HEK293 (cell line): Measurements from ENCODE around the gene SARM1.

Source experiments
- ATF2 ChIP-seq: fragments of 450-650 bp; formaldehyde crosslinking; IDR thresholded peaks from 2 replicates; pipeline ENCODE4 v1.5.1; 2016; ENCODE audit warnings: missing biosample characterization, missing genetic modification characterization, low read depth
- GLI2 ChIP-seq: fragments of 450-650 bp; formaldehyde crosslinking; IDR thresholded peaks from 2 replicates; pipeline ENCODE4; 2017; ENCODE audit warnings: missing biosample characterization, missing genetic modification characterization, low read depth, borderline replicate concordance
- KLF1 ChIP-seq: fragments of 450-650 bp; formaldehyde crosslinking; IDR thresholded peaks from 2 replicates; pipeline ENCODE4 v1.5.1; 2016; ENCODE audit warnings: missing biosample characterization, missing genetic modification characterization
- SALL2 ChIP-seq: fragments of 450-650 bp; formaldehyde crosslinking; IDR thresholded peaks from 2 replicates; pipeline ENCODE4 v1.5.0; 2017; ENCODE audit warnings: missing biosample characterization, mild to moderate bottlenecking, missing genetic modification characterization, borderline replicate concordance
- SCRT2 ChIP-seq: fragments of 450-650 bp; formaldehyde crosslinking; IDR thresholded peaks from 2 replicates; pipeline ENCODE4 v1.5.1; 2016; ENCODE audit warnings: missing biosample characterization, missing genetic modification characterization
- TCF7L2 ChIP-seq: IDR thresholded peaks from 2 replicates; pipeline ENCODE4 v1.6.1; 2011; ENCODE audit warnings: low read depth, mild to moderate bottlenecking, inconsistent platforms, low read length, moderate library complexity, borderline replicate concordance
- TRIM28 ChIP-seq: IDR thresholded peaks from 2 replicates; pipeline ENCODE4 v1.6.1; 2011; ENCODE audit warnings: low read length, control low read depth, borderline replicate concordance
- TSHZ1 ChIP-seq: fragments of 450-650 bp; formaldehyde crosslinking; IDR thresholded peaks from 2 replicates; pipeline ENCODE4 v1.5.1; 2016; ENCODE audit warnings: missing biosample characterization, missing genetic modification characterization, borderline replicate concordance
- ZBTB6 ChIP-seq: fragments of 450-650 bp; formaldehyde crosslinking; IDR thresholded peaks from 2 replicates; pipeline ENCODE4 v1.5.1; 2017; ENCODE audit warnings: missing biosample characterization, missing genetic modification characterization
- ZFP69B ChIP-seq: fragments of 450-650 bp; formaldehyde crosslinking; IDR thresholded peaks from 2 replicates; pipeline ENCODE4 v1.5.1; 2016; ENCODE audit warnings: missing biosample characterization, missing genetic modification characterization
- ZNF10 ChIP-seq: fragments of 450-650 bp; formaldehyde crosslinking; IDR thresholded peaks from 2 replicates; pipeline ENCODE4 v1.5.1; 2017; ENCODE audit warnings: missing biosample characterization, missing genetic modification characterization
- ZNF121 ChIP-seq: fragments of 450-650 bp; formaldehyde crosslinking; IDR thresholded peaks from 2 replicates; pipeline ENCODE4 v1.5.1; 2016; ENCODE audit warnings: missing biosample characterization, missing genetic modification characterization
- ZNF138 ChIP-seq: fragments of 450-650 bp; formaldehyde crosslinking; IDR thresholded peaks from 2 replicates; pipeline ENCODE4 v1.5.1; 2016; ENCODE audit warnings: missing biosample characterization, missing genetic modification characterization, borderline replicate concordance
- ZNF324 ChIP-seq: fragments of 450-650 bp; formaldehyde crosslinking; IDR thresholded peaks from 2 replicates; pipeline ENCODE4 v1.5.1; 2016; ENCODE audit warnings: missing biosample characterization, missing genetic modification characterization
- ZNF362 ChIP-seq: fragments of 450-650 bp; formaldehyde crosslinking; IDR thresholded peaks from 2 replicates; pipeline ENCODE4 v1.5.1; 2016; ENCODE audit warnings: missing biosample characterization, missing genetic modification characterization
- ZNF48 ChIP-seq: fragments of 450-650 bp; formaldehyde crosslinking; IDR thresholded peaks from 2 replicates; pipeline ENCODE4 v1.5.1; 2016; ENCODE audit warnings: missing biosample characterization, missing genetic modification characterization
- ZNF610 ChIP-seq: fragments of 450-650 bp; formaldehyde crosslinking; IDR thresholded peaks from 2 replicates; pipeline ENCODE4 v1.5.1; 2016; ENCODE audit warnings: missing biosample characterization, missing genetic modification characterization, borderline replicate concordance
- ZNF621 ChIP-seq: fragments of 450-650 bp; formaldehyde crosslinking; IDR thresholded peaks from 2 replicates; pipeline ENCODE4 v1.5.1; 2017; ENCODE audit warnings: missing biosample characterization, missing genetic modification characterization
- ZNF664 ChIP-seq: fragments of 450-650 bp; formaldehyde crosslinking; IDR thresholded peaks from 2 replicates; pipeline ENCODE4 v1.5.1; 2016; ENCODE audit warnings: missing biosample characterization, missing genetic modification characterization
- ZNF768 ChIP-seq: fragments of 450-650 bp; formaldehyde crosslinking; IDR thresholded peaks from 2 replicates; pipeline ENCODE4 v1.5.1; 2018; ENCODE audit warnings: missing biosample characterization, mild to moderate bottlenecking, missing genetic modification characterization
- ZSCAN30 ChIP-seq: fragments of 450-650 bp; IDR thresholded peaks from 2 replicates; pipeline ENCODE4 v1.5.1; 2018; ENCODE audit warnings: missing biosample characterization, mild to moderate bottlenecking, missing genetic modification characterization, moderate library complexity
- TF ChIP-seq, protein P1 (sequence below): fragments of 450-650 bp; formaldehyde crosslinking; IDR thresholded peaks from 2 replicates; pipeline ENCODE4 v1.5.1; 2016; ENCODE audit warnings: missing biosample characterization, missing genetic modification characterization
- TF ChIP-seq, protein P2 (sequence below): fragments of 450-650 bp; formaldehyde crosslinking; IDR thresholded peaks from 2 replicates; pipeline ENCODE4 v1.5.1; 2017; ENCODE audit warnings: missing biosample characterization, missing genetic modification characterization
- TF ChIP-seq, protein P3 (sequence below): fragments of 450-650 bp; IDR thresholded peaks from 2 replicates; pipeline ENCODE4 v1.5.1; 2018; ENCODE audit warnings: missing biosample characterization, missing genetic modification characterization
- TF ChIP-seq, protein P4 (sequence below): fragments of 450-650 bp; formaldehyde crosslinking; IDR thresholded peaks from 2 replicates; pipeline ENCODE4 v1.5.1; 2016; ENCODE audit warnings: missing biosample characterization, missing genetic modification characterization

SARM1 gene

DNA sequence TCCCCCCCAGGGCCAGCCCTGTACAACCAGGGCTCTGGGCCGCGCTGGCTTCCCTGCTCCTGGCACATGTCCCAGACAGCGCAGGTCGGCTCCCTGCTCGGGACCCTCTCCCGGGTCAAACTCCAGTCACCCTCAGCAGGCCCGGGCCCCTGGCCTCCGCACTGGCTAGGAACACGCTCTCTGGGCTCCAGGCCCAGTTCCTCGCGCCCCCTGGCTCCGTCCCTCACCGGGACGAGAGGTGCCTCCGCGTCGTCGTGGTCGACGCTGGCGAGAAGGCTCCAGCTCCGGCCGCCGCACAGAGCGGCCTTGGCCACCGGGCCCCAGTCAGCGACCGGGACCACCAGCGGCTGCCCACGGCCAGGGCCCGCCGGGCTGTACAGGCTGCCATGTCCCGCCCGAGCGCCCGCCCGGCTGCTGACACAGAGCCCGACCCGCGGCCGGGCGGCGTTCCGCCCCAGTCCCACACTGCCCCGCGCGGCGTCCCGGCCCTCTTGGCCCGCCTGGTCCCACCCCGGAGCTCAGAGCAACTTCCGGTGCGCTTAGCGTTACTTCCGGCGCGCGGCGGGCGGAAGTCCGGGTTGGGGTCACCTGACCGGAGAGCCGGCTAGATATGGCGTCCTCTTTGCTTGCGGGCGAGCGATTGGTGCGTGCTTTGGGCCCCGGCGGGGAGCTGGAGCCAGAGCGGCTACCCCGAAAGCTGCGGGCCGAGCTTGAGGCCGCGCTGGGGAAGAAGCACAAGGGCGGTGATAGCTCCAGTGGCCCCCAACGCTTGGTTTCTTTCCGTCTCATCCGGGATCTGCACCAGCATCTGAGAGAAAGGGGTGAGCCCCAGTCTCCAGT, 14.2 kb upstream of the SARM1 start, which contains the start of gene POLDIP2 (continued):
- no peak for TF ChIP-seq ZNF610 (tag by site-specific recombination)
- TF ChIP-seq SCRT2 (tag by site-specific recombination), result no peak
- TF ChIP-seq ZFP69B (tag by site-specific recombination), result peak; percentile 86
- no peak for TF ChIP-seq ZBTB6 (tag by site-specific recombination)
- no peak for TF ChIP-seq ZNF664 (tag by site-specific recombination)
- TF ChIP-seq ZNF10 (tag by site-specific recombination), result no peak
- no peak for TF ChIP-seq ATF2 (tag by site-specific recombination)
- TF ChIP-seq TRIM28, result peak; percentile 55; the same call in 1 of the 2 replicates
- TF ChIP-seq ZNF362, result no peak
- TF ChIP-seq ZNF121 (tag by site-specific recombination), result 0 out of 2 replicates have a peak, but pooled peaks have one; percentile 19
- TF ChIP-seq TCF7L2, result no peak
- no peak for TF ChIP-seq ZNF48
- TF ChIP-seq, protein P1, sequence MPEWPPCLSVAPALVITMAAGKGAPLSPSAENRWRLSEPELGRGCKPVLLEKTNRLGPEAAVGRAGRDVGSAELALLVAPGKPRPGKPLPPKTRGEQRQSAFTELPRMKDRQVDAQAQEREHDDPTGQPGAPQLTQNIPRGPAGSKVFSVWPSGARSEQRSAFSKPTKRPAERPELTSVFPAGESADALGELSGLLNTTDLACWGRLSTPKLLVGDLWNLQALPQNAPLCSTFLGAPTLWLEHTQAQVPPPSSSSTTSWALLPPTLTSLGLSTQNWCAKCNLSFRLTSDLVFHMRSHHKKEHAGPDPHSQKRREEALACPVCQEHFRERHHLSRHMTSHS (tag by site-specific recombination), result 0 out of 2 replicates have a peak, but pooled peaks have one; percentile 22
- TF ChIP-seq ZNF138 (tag by site-specific recombination), result no peak
- no peak for TF ChIP-seq ZNF768
- peak; percentile 79; the same call in 1 of the 2 replicates for TF ChIP-seq ZSCAN30 (tag by site-specific recombination)
- no peak for TF ChIP-seq GLI2
- TF ChIP-seq, protein P2, sequence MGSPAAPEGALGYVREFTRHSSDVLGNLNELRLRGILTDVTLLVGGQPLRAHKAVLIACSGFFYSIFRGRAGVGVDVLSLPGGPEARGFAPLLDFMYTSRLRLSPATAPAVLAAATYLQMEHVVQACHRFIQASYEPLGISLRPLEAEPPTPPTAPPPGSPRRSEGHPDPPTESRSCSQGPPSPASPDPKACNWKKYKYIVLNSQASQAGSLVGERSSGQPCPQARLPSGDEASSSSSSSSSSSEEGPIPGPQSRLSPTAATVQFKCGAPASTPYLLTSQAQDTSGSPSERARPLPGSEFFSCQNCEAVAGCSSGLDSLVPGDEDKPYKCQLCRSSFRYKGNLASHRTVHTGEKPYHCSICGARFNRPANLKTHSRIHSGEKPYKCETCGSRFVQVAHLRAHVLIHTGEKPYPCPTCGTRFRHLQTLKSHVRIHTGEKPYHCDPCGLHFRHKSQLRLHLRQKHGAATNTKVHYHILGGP, result no peak
- 0 out of 2 replicates have a peak, but pooled peaks have one; percentile 45 for TF ChIP-seq KLF1 (tag by site-specific recombination)
- TF ChIP-seq ZNF324 (tag by site-specific recombination), result peak; percentile 53; the same call in 1 of the 2 replicates
- TF ChIP-seq, protein P3, sequence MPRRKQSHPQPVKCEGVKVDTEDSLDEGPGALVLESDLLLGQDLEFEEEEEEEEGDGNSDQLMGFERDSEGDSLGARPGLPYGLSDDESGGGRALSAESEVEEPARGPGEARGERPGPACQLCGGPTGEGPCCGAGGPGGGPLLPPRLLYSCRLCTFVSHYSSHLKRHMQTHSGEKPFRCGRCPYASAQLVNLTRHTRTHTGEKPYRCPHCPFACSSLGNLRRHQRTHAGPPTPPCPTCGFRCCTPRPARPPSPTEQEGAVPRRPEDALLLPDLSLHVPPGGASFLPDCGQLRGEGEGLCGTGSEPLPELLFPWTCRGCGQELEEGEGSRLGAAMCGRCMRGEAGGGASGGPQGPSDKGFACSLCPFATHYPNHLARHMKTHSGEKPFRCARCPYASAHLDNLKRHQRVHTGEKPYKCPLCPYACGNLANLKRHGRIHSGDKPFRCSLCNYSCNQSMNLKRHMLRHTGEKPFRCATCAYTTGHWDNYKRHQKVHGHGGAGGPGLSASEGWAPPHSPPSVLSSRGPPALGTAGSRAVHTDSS (tag by site-specific recombination), result no peak
- TF ChIP-seq SALL2 (tag by site-specific recombination), result no peak
- no peak for TF ChIP-seq TSHZ1 (tag by site-specific recombination)
- TF ChIP-seq, protein P4, sequence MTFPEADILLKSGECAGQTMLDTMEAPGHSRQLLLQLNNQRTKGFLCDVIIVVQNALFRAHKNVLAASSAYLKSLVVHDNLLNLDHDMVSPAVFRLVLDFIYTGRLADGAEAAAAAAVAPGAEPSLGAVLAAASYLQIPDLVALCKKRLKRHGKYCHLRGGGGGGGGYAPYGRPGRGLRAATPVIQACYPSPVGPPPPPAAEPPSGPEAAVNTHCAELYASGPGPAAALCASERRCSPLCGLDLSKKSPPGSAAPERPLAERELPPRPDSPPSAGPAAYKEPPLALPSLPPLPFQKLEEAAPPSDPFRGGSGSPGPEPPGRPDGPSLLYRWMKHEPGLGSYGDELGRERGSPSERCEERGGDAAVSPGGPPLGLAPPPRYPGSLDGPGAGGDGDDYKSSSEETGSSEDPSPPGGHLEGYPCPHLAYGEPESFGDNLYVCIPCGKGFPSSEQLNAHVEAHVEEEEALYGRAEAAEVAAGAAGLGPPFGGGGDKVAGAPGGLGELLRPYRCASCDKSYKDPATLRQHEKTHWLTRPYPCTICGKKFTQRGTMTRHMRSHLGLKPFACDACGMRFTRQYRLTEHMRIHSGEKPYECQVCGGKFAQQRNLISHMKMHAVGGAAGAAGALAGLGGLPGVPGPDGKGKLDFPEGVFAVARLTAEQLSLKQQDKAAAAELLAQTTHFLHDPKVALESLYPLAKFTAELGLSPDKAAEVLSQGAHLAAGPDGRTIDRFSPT (tag by site-specific recombination), result no peak
- no peak for TF ChIP-seq ZNF621
